Smooth muscle cell (in vitro differentiated cells): ENCODE measurements around the gene MMP17. TPM values are rescaled to one million over a fixed set of nuclear protein-coding genes. Genes with fewer than 3 reads are reported as not detected.

ENCODE experiments used
- DNase-seq: peaks from one replicate; lab custom pipeline; 2025; ENCODE audit not compliant: unreplicated experiment; lab: John Stamatoyannopoulos, UW
- H2AFZ ChIP-seq: fragments of 200-600 bp; sonication (generic); 2 replicates; pipeline ENCODE4 v1.6.0; 2016; ENCODE audit warnings: antibody characterized with exemption, low read depth, mild to moderate bottlenecking
- H3F3A ChIP-seq: fragments of 200-600 bp; sonication (generic); 2 replicates; pipeline ENCODE4 v1.6.0; 2017; ENCODE audit warnings: antibody characterized with exemption, low read depth
- H3K27ac ChIP-seq: fragments of 200-600 bp; sonication (generic); 2 replicates; pipeline ENCODE4 v1.5.1; 2016; ENCODE audit warnings: low read depth, mild to moderate bottlenecking
- H3K27me3 ChIP-seq: fragments of 200-600 bp; sonication (generic); 2 replicates; pipeline ENCODE4 v1.6.1; 2016; ENCODE audit warnings: low read depth, mild to moderate bottlenecking
- H3K36me3 ChIP-seq: fragments of 200-600 bp; sonication (generic); 2 replicates; pipeline ENCODE4 v1.5.1; 2016; ENCODE audit warnings: low read depth
- H3K4me1 ChIP-seq: fragments of 200-600 bp; sonication (generic); 2 replicates; pipeline ENCODE4 v1.5.1; 2016; ENCODE audit warnings: low read depth
- H3K4me2 ChIP-seq: fragments of 200-600 bp; sonication (generic); 2 replicates; pipeline ENCODE4 v1.6.0; 2016; ENCODE audit warnings: mild to moderate bottlenecking
- H3K4me3 ChIP-seq: fragments of 200-600 bp; sonication (generic); 2 replicates; pipeline ENCODE4 v1.5.1; 2016; ENCODE audit warnings: mild to moderate bottlenecking
- H3K79me2 ChIP-seq: fragments of 200-600 bp; sonication (generic); 2 replicates; pipeline ENCODE4 v1.6.0; 2016; ENCODE audit warnings: low read depth, mild to moderate bottlenecking
- H3K9ac ChIP-seq: fragments of 200-600 bp; sonication (generic); 2 replicates; pipeline ENCODE4 v1.6.0; 2016; ENCODE audit warnings: low read depth
- H3K9me3 ChIP-seq: fragments of 200-600 bp; sonication (generic); replicated peaks from 2 replicates; pipeline ENCODE4 v1.5.1; 2016; ENCODE audit warnings: low read depth
- H4K20me1 ChIP-seq: fragments of 200-600 bp; sonication (generic); 2 replicates; pipeline ENCODE4 v1.6.0; 2016; ENCODE audit warnings: low read depth
- WGBS: methylation state at CpG from one replicate; pipeline ENCODE4 v1.1.7; 2016; ENCODE audit warnings: low lambda C conversion rate; 5-methylcytosine and 5-hydroxymethylcytosine counted together
- polyA plus RNA-seq: library from polyadenylated mRNA; unstranded; fragments of >200 nt; fragmentation: Nextera tagmentation; extraction: Ambion mirVana; gene quantifications from 2 replicates; pipeline ENCODE4 v1.2.1, GENCODE V29; 2016
- total RNA-seq: library from RNA; depleted of rRNA; stranded (reverse); fragments of >200 nt; gene quantifications from 2 replicates; pipeline ENCODE4 v1.2.3, GENCODE V29; 2014
- TF ChIP-seq, protein P1 (sequence below): fragments of 200-600 bp; sonication (generic); IDR thresholded peaks from 2 replicates; pipeline ENCODE4 v1.5.1; 2017; ENCODE audit warnings: borderline replicate concordance, mild to moderate bottlenecking, antibody characterized with exemption; ENCODE audit not compliant: insufficient read depth, poor library complexity, severe bottlenecking

MMP17 gene
- total and polyA plus RNA-seq, 2 experiments from 2014 or later, result 1.3 to 1.6 TPM

DNA sequence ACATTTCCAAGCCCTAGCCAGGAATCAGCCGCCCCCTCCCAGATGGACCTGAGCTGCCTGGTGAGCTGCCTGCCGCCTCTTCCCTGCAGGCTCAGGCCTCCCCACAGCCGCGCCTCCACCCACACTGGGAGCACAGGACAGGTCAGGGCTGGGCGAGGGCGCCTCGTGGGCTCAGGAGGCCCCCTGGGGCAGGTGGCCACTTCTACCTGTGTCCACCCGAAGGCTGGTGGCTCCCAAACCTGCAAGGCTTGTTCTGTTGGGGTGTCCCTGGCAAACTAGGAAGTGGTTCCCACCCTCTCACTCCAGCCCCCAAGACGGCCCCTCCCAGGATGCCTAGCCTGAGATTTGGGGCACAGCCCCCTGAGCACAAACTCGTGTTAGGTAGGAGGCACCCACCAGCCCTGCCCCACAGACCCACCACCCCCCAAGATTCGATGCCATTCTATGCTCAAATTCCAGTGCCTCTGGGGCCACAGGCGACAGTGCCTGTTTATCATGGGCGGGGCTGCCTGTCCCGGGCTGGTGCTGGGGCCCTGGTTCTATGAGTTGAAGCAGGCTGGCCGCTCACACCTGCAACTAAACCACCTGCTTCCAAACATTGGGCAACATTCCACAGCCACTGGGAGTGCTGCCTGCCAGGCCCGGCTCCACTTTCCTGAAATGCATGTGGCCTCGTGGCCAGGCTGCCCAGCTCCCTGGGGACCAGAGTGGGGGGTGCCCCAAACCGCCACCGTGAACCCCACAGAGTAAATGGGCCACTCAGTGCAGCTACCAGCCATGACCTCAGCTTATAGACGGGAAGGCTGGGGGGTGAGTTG, 6.8 kb downstream of the MMP17 start:
- no peak for DNase-seq
- peaks cover 23% of the 10 kb centered on the region for H3K27me3 ChIP-seq
- H3K36me3 ChIP-seq, result no peaks in the 10 kb centered on the region
- no peak overlapping the region for H2AFZ ChIP-seq
- WGBS, result 82% methylated on average over 19 of the region's 20 CpGs
- H3K79me2 ChIP-seq, result no peaks in the 10 kb centered on the region
- TF ChIP-seq, protein P1, sequence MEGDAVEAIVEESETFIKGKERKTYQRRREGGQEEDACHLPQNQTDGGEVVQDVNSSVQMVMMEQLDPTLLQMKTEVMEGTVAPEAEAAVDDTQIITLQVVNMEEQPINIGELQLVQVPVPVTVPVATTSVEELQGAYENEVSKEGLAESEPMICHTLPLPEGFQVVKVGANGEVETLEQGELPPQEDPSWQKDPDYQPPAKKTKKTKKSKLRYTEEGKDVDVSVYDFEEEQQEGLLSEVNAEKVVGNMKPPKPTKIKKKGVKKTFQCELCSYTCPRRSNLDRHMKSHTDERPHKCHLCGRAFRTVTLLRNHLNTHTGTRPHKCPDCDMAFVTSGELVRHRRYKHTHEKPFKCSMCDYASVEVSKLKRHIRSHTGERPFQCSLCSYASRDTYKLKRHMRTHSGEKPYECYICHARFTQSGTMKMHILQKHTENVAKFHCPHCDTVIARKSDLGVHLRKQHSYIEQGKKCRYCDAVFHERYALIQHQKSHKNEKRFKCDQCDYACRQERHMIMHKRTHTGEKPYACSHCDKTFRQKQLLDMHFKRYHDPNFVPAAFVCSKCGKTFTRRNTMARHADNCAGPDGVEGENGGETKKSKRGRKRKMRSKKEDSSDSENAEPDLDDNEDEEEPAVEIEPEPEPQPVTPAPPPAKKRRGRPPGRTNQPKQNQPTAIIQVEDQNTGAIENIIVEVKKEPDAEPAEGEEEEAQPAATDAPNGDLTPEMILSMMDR, result no peak
- no peaks in the 10 kb centered on the region for H3K4me1 ChIP-seq
- H3F3A ChIP-seq, result no peaks in the 10 kb centered on the region
- no peak overlapping the region for H3K4me3 ChIP-seq
- no peaks in the 10 kb centered on the region for H4K20me1 ChIP-seq
- H3K4me2 ChIP-seq, result no peak overlapping the region
- H3K27ac ChIP-seq, result no peak overlapping the region
- no peak overlapping the region for H3K9ac ChIP-seq
- no peaks in the 10 kb centered on the region for H3K9me3 ChIP-seq

DNA sequence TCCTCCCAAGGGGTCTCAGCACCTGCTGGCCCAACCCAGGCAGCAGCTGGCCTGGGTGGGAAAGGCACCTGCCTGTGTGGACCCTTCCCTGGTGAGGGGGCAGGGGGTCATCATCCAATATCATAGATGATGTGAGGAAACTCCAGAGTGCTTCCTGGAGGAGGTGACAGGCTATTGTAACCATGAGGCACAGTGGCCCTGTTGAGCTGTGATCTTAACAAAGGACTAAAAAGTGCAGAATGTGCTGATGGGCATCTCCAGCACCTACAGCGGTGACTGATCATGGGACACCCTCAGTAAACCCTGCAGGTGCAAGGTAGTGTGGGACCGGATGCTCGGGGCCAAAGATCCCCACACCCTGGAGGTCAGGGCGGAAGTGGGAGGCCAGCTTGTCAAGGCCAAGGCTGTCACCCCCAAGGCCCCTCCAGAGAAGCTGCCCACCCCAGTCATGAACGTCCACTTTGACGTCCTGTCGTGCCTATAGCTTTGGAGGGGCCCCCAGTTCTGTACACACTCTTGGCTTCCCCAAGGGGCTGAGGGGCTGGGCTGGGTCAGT, 7.5 kb downstream of the MMP17 start:
- Histone ChIP-seq H3F3A (no peaks in the 10 kb centered on the region), H3K4me1 (no peaks in the 10 kb centered on the region), H2AFZ (no peak overlapping the region), H3K27me3 (peaks cover 16% of the 10 kb centered on the region), H3K79me2 (no peaks in the 10 kb centered on the region), H4K20me1 (no peaks in the 10 kb centered on the region), H3K27ac (no peak overlapping the region), H3K4me3 (no peak overlapping the region), H3K9me3 (no peaks in the 10 kb centered on the region), H3K4me2 (no peak overlapping the region), H3K36me3 (no peaks in the 10 kb centered on the region), H3K9ac (no peak overlapping the region)
- TF ChIP-seq, protein P1, result no peak
- WGBS, result 93% methylated on average over 7 of the region's 7 CpGs
- DNase-seq, result no peak

DNA sequence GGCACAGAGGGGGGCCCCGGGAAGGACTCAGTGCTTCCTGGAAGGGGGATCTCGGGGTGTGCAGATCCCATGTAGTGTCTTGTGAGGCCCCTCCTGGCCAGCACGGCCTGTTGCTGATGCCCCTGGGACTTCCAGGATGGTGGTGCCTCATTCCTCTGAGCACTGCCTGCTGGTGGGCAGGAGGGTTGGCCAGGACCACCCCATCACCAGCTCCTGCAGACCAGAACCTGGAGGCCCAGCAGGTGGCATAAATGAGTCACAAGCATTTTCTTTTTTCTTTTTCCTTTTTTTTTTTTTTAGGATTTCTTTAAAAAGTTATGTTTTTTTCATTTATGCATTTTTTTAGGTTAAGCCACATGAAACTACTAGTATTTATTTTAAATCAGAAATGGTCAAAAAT, 8.0 kb downstream of the MMP17 start:
- H3K9me3 ChIP-seq, result no peaks in the 10 kb centered on the region
- no peaks in the 10 kb centered on the region for H3K4me1 ChIP-seq
- no peaks in the 10 kb centered on the region for H3F3A ChIP-seq
- H3K79me2 ChIP-seq, result no peaks in the 10 kb centered on the region
- peaks cover 11% of the 10 kb centered on the region for H3K27me3 ChIP-seq
- TF ChIP-seq, protein P1, result peak; percentile 39
- H3K27ac ChIP-seq, result no peak overlapping the region
- H3K9ac ChIP-seq, result no peak overlapping the region
- WGBS, result 81% methylated on average over 3 of the region's 3 CpGs
- no peak for DNase-seq
- H3K36me3 ChIP-seq, result no peaks in the 10 kb centered on the region
- no peak overlapping the region for H3K4me2 ChIP-seq
- H3K4me3 ChIP-seq, result no peak overlapping the region
- no peaks in the 10 kb centered on the region for H4K20me1 ChIP-seq
- no peak overlapping the region for H2AFZ ChIP-seq
